ENCODE results near the gene GABRG1.

DNA sequence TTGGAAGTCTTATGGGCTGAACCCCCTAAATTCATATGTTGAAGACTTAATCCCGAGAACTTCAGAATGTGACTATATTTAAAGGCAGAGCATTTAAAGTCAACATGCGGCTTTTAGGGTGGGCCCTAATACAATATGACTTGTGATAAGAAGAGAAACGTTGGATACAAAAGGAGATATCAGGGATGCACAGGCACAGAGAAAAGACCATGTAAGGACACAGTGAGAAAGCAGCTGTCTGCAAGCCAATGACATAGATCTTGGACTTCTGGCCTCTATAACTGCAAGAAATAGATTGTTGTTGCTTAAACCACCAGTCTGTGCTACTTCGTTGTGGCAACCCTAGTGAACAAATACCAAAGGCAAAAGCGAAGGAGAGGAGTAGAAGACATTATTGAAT, 42.2 kb downstream of the GABRG1 start:
- TF ChIP-seq, protein P1, sequence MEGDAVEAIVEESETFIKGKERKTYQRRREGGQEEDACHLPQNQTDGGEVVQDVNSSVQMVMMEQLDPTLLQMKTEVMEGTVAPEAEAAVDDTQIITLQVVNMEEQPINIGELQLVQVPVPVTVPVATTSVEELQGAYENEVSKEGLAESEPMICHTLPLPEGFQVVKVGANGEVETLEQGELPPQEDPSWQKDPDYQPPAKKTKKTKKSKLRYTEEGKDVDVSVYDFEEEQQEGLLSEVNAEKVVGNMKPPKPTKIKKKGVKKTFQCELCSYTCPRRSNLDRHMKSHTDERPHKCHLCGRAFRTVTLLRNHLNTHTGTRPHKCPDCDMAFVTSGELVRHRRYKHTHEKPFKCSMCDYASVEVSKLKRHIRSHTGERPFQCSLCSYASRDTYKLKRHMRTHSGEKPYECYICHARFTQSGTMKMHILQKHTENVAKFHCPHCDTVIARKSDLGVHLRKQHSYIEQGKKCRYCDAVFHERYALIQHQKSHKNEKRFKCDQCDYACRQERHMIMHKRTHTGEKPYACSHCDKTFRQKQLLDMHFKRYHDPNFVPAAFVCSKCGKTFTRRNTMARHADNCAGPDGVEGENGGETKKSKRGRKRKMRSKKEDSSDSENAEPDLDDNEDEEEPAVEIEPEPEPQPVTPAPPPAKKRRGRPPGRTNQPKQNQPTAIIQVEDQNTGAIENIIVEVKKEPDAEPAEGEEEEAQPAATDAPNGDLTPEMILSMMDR (conservative IDR thresholded peaks at IDR 0.05; ENCODE audit: low read depth, low read length) = no peak
- no peak for TF ChIP-seq EZH2 (IDR thresholded peaks at IDR 0.05; ENCODE audit: low read length, unreplicated experiment)
- TF ChIP-seq EZH2phosphoT487 (IDR thresholded peaks at IDR 0.05; ENCODE audit: borderline replicate concordance, low read length) = no peak
